Measurements from ENCODE around the gene CLVS2. TPM values are rescaled to one million over a fixed set of nuclear protein-coding genes. Genes with fewer than 3 reads are reported as not detected.

Gene CLVS2
- total RNA-seq (2014; rRNA removed): under 0.01 TPM in 2 replicates
- polyA plus RNA-seq (2012): not detected

- DNase-seq (ENCODE audit: low read depth): peak; percentile 10
These were observed at the start of gene CLVS2 for GRCh38 chr6:122995921-122996793. Gene CLVS2 (plus strand): TSS chr6:122996235. CDS start chr6:122997778, 1,543 bp downstream.

GRCh38 chr6:122947355-122947754 is 48.7 kb upstream of the CLVS2 start:
- DNase-seq (ENCODE audit: low read depth): peak; percentile 17

- peak; percentile 9 for DNase-seq (ENCODE audit: low read depth)
These were observed 42.3 kb upstream of the CLVS2 start for GRCh38 chr6:122953766-122954165.

- DNase-seq (ENCODE audit: low read depth): no peak
These were observed 39.7 kb upstream of the CLVS2 start for GRCh38 chr6:122956376-122956775.

- no peak for DNase-seq (ENCODE audit: low read depth)
These were observed 33.9 kb upstream of the CLVS2 start for GRCh38 chr6:122962000-122962624.

GRCh38 chr6:122969999-122970533 is 26.0 kb upstream of the CLVS2 start:
- DNase-seq (ENCODE audit: low read depth): no peak

- DNase-seq (ENCODE audit: low read depth): no peak
These were observed 18.9 kb upstream of the CLVS2 start for GRCh38 chr6:122977180-122977579.

- no peak for DNase-seq (ENCODE audit: low read depth)
These were observed 11.6 kb upstream of the CLVS2 start for GRCh38 chr6:122984393-122984792.

- no peak for DNase-seq (ENCODE audit: low read depth)
These were observed 1.8 kb upstream of the CLVS2 start for GRCh38 chr6:122994256-122994655.

- DNase-seq (ENCODE audit: low read depth): no peak
These were observed 915 bp downstream of the CLVS2 start for GRCh38 chr6:122996794-122997505.

- DNase-seq (ENCODE audit: low read depth): no peak
These were observed 1.6 kb downstream of the CLVS2 start for GRCh38 chr6:122997541-122998150.

- DNase-seq (ENCODE audit: low read depth): no peak
These were observed 2.5 kb downstream of the CLVS2 start for GRCh38 chr6:122998403-122998975.

- DNase-seq (ENCODE audit: low read depth): no peak
These were observed 4.3 kb downstream of the CLVS2 start for GRCh38 chr6:123000244-123000770.

GRCh38 chr6:123001540-123001939 is 5.5 kb downstream of the CLVS2 start:
- no peak for DNase-seq (ENCODE audit: low read depth)

- no peak for DNase-seq (ENCODE audit: low read depth)
These were observed 11.8 kb downstream of the CLVS2 start for GRCh38 chr6:123007885-123008284.

- DNase-seq (ENCODE audit: low read depth): no peak
These were observed 13.0 kb downstream of the CLVS2 start for GRCh38 chr6:123009059-123009458.

- DNase-seq (ENCODE audit: low read depth): no peak
These were observed 18.8 kb downstream of the CLVS2 start for GRCh38 chr6:123014835-123015234.

GRCh38 chr6:123016431-123017103 is 20.5 kb downstream of the CLVS2 start:
- no peak for DNase-seq (ENCODE audit: low read depth)

GRCh38 chr6:123017104-123017682 is 21.2 kb downstream of the CLVS2 start:
- no peak for DNase-seq (ENCODE audit: low read depth)

GRCh38 chr6:123022975-123023374 is 26.9 kb downstream of the CLVS2 start:
- DNase-seq (ENCODE audit: low read depth): peak; percentile 33

Data from LHCN-M2 (cell line).